ENCODE results near the gene TSPAN14.

TSPAN14 gene

DNA sequence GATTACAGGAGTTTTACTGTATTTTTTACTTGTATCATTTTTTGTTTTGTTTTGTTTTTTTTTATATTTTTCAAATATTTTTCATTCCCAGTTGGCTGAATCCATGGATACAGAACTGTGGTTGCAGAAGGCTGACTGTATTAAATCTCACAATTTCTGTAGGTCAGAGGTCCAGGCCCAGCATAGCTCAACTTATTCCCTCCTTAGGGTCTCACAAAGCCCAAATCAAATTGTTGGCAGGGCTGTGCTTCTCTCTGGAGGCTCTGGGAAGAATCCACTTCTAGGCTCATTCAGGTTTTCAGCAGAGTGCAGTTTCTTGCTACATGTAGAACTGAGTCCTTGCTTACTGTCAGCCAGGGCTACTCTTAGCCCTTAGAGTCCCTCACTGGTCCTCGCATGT is 22.6 kb downstream of the TSPAN14 start:
- TF ChIP-seq, protein P1, sequence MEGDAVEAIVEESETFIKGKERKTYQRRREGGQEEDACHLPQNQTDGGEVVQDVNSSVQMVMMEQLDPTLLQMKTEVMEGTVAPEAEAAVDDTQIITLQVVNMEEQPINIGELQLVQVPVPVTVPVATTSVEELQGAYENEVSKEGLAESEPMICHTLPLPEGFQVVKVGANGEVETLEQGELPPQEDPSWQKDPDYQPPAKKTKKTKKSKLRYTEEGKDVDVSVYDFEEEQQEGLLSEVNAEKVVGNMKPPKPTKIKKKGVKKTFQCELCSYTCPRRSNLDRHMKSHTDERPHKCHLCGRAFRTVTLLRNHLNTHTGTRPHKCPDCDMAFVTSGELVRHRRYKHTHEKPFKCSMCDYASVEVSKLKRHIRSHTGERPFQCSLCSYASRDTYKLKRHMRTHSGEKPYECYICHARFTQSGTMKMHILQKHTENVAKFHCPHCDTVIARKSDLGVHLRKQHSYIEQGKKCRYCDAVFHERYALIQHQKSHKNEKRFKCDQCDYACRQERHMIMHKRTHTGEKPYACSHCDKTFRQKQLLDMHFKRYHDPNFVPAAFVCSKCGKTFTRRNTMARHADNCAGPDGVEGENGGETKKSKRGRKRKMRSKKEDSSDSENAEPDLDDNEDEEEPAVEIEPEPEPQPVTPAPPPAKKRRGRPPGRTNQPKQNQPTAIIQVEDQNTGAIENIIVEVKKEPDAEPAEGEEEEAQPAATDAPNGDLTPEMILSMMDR (IDR thresholded peaks at IDR 0.05), result no peak

DNA sequence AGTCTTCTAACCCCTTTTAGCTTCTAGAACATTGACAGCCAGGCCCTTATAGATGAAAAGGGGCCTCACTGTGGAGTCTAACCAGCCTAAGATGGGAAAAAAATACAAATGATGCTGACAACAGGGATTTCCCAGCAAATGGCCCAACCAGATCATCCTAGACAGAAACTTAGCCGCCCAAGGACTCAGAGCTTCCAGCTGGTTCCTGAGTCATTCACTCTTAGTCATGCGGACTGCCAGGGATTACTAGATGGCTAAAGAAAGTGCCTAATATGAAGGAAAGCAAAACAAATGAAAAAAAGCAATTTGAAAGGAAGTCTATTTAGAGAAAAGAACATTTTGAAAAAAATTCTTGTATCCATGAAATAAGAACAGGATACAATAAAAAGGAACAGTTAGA is 23.7 kb downstream of the TSPAN14 start:
- TF ChIP-seq, protein P1 (IDR thresholded peaks at IDR 0.05), result no peak

DNA sequence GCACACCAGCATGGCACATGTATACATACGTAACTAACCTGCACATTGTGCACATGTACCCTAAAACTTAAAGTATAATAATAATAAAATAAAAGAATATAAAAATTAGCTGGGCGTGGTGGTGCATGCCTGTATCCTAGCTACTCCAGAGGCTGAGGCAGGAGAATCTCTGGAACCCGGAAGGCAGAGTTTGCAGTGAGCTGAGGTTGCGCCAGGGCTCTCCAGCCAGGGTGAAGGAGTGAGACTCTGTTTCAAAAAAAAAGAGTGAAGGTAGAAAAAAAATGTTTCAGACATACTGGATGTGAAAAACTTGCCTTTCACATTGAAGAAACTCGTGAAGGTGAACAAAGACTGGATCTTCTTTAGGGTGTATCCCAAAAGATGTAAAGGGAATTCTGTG is 26.7 kb downstream of the TSPAN14 start:
- TF ChIP-seq, protein P1 (IDR thresholded peaks at IDR 0.05), result no peak

DNA sequence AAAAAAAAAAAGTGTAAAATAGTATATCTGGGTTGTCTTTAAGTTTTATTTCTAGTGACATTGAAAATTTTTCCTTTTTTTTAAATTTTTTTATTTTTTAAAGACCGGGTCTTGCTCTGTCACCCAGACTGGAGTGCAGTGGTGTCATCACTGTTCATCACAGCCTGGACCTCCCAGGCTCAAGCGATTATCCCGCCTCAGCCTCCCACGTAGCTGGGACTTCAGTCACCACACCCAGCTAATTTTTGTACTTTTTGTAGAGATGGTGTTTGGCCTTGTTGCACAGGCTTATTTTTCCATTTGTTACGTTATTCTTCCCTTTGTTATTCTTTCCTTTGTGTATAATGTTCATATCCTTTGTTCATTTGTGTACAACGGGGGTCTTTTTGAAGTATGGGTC is 30.1 kb downstream of the TSPAN14 start:
- TF ChIP-seq, protein P1 (IDR thresholded peaks at IDR 0.05), result no peak

DNA sequence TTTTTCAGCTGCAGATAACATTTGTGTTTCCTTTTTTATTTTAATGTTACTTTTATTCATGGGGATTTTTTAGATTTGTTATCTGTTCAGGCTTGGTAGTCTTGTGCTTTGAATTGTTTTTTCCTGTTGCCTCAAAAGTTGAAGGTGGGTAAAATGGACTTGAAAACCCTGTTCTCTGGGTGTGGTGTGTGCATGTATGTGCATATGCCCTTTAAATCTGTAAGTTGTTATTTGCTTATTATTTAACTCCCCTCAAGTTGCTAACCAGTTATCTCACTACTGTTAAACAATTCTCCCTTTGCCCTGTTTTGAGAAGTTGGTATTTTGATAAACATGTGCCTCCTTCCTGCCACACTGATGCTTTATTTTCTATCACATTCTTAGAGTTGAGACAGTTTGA is 30.6 kb downstream of the TSPAN14 start:
- TF ChIP-seq, protein P1 (IDR thresholded peaks at IDR 0.05), result no peak

DNA sequence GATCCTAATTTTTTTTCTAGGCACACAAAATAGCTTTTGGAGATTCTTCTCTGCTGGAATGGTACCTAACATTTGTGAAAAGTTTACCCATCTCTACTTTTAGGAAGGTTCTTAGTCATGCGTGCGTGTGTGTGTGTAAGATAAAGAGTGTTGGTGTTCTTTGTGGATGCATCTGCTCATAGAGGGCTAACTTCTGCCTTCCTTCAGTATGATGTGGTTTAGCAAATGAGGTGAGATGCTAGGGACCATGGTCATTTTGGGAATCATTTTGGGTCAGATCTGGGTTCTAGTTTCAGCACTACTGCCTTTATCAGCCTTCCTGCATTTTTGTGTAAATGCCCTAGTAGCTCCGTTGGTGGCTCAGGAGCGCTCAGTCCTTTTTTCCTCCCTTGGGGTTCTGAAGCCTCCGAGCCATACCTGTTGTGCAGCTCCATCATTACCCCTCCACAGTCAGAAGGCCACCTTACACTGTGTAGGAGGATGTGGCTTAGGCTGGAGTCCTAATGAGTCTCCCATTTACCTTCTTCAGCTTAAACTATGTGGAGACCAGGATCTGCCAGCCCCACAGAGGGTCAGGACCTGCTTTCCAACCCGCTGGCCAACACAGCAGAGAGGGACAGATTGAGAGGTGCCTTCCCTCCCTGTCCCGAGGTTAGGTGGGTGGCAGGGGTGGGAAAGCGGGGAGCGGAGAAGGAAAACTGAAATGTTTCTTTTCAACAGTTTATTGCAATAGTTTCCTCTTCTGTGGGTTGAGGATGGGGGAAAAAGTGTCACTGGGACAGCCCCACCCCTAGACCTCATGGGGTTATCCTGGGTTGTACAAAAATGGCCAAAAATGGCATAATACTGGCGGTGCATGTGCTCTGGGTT is 31.2 kb downstream of the TSPAN14 start:
- TF ChIP-seq, protein P1 (IDR thresholded peaks at IDR 0.05), result no peak

DNA sequence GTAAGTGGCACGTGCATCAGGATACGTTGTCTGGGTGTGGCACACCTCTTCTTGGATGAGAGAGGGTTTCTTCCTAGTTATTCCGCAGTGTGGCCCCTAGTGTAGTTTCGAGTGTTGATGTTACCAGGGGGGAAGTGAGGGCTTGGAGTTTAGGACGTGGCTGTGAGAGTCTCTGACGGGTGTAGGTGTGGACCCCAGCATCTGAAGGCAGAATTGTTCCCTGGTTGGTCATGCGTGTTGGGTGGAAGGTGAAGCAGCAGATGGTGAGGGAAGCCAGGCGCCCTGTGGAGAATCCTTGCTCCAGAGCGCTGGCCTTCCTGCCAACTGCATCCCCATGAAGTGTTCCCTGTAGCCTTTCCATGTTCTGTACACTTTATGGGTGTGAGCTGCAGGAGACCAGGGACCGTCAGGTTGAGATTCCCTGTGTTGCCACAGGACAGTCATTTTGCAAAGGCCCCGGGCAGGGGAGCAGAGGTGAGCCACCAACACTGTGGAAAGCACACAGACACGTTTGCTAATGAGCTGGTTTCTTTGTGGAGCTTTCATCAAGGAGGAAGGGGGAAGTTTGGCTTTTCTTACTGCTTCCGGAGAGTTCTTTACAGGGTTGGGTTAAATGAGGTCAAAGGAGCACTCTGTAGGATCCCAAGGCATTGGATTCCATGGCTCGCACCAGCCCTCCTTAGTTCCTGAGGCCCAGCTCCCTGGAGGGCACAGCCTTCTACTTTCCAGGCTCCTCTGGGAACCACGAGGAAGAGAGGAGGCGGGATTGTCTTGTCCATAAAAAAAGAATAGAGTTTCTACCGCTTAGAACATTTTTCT is 32.0 kb downstream of the TSPAN14 start:
- TF ChIP-seq, protein P1 (IDR thresholded peaks at IDR 0.05), result no peak
